Esophagus muscularis mucosa (tissue), 4 donors: ENCODE measurements around the gene IL21. TPM values are rescaled to one million over a fixed set of nuclear protein-coding genes. Genes with fewer than 3 reads are reported as not detected.
A peak's percentile ranks its signal among the peaks of the same experiment; 100 is the strongest.

Experiments used
- DNase-seq: peaks from one replicate; pipeline ENCODE4 v3.0.0-alpha.2; 2017; ENCODE audit errors: extremely low spot score
- H3K27ac ChIP-seq, 4 donors: fragments of 200-600 bp; sonication (generic); replicated peaks in 1 of 4; 1 replicate in 3 of 4; 2 replicates in 1 of 4; pipeline ENCODE4 v1.5.1; 2016 to 2019; ENCODE audit warnings: mild to moderate bottlenecking in 1 of 4
- H3K27me3 ChIP-seq, 4 donors: fragments of 200-600 bp; sonication (generic); one replicate each; pipeline versions ENCODE4 v1.5.1 to v1.6.0; 2016 to 2019
- H3K36me3 ChIP-seq, 4 donors: fragments of 200-600 bp; sonication (generic); one replicate each; pipeline ENCODE4 v1.5.1; 2016 to 2019
- H3K4me1 ChIP-seq, 4 donors: fragments of 200-600 bp; sonication (generic); one replicate each; pipeline ENCODE4 v1.5.1; 2016 to 2019
- H3K4me3 ChIP-seq, 4 donors: fragments of 200-600 bp; sonication (generic); 1 replicate in 2 of 4; 2 replicates in 2 of 4; pipeline ENCODE4 v1.5.1; 2016 to 2019; ENCODE audit warnings: mild to moderate bottlenecking in 4 of 4, moderate library complexity in 1 of 4
- H3K9me3 ChIP-seq, 4 donors: fragments of 200-600 bp; sonication (generic); 1 replicate in 3 of 4; 2 replicates in 1 of 4; pipeline ENCODE4 v1.5.1; 2016 to 2019
- CTCF ChIP-seq, 3 experiments: fragments of 200-600 bp in 2 of 3; fragments of 450-650 bp in 1 of 3; sonication (generic) in 2 of 3; IDR thresholded peaks; one replicate each; pipeline ENCODE4 v1.5.1; 2017 to 2019; ENCODE audit warnings: antibody characterized with exemption in 3 of 3, mild to moderate bottlenecking in 2 of 3, moderate library complexity in 1 of 3
- EP300 ChIP-seq: sonication (generic); formaldehyde crosslinking; IDR thresholded peaks from one replicate; pipeline ENCODE4 v1.6.1; 2017; ENCODE audit warnings: antibody characterized with exemption
- POLR2A ChIP-seq: fragments of 450-650 bp; IDR thresholded peaks from one replicate; pipeline ENCODE4 v1.6.1; 2017; ENCODE audit warnings: antibody characterized with exemption, moderate library complexity, mild to moderate bottlenecking, low read depth
- POLR2AphosphoS5 ChIP-seq, 2 donors: sonication (generic); formaldehyde crosslinking; IDR thresholded peaks; one replicate each; pipeline ENCODE4 v1.6.1; 2017; ENCODE audit warnings: antibody characterized with exemption in 2 of 2
- WGBS: methylation state at CpG from one replicate; pipeline ENCODE4 v1.1.5; 2018; 5-methylcytosine and 5-hydroxymethylcytosine counted together
- intact Hi-C: fragments of 100-400 bp; cut with DNase I; formaldehyde crosslinking; loops from one replicate; pipeline ENCODE4 v1.15.1; 2023
- total RNA-seq, 4 donors: library from RNA; depleted of rRNA; stranded (reverse); fragments of >200 nt; gene quantifications; one replicate each; pipeline versions ENCODE4 v1.1.0 to v1.2.1, GENCODE V29; 2016

Gene IL21
- total RNA-seq, 4 donors from 2014 or later = not detected

- peaks cover 0 to 8% (median 0%) of the 10 kb centered on the region in 4 donors for H3K9me3 ChIP-seq
- DNase-seq = no peak
- no peak overlapping the region for H3K4me3 ChIP-seq
- H3K4me1 ChIP-seq = no peaks in the 10 kb centered on the region
- no peaks in the 10 kb centered on the region for H3K27me3 ChIP-seq
- TF ChIP-seq POLR2A = no peak
- peak in 2 of 3 experiments; percentile 22 to 46 for TF ChIP-seq CTCF (IDR thresholded peaks at IDR 0.05)
- 81% methylated on average over 1 of the region's 3 CpGs for WGBS
- intact Hi-C loops = no loop called here
- no peaks in the 10 kb centered on the region for H3K36me3 ChIP-seq
- H3K27ac ChIP-seq = no peak overlapping the region
Measured at GRCh38 chr4:122652379-122652778, 31.5 kb upstream of the IL21 start.

GRCh38 chr4:122650148-122650547 is 29.3 kb upstream of the IL21 start:
- H3K36me3 ChIP-seq = no peaks in the 10 kb centered on the region
- TF ChIP-seq CTCF (IDR thresholded peaks at IDR 0.05) (no peak), EP300 (no peak), POLR2AphosphoS5 (IDR thresholded peaks at IDR 0.05) (no peak), POLR2A (no peak)
- 92% methylated on average over 1 of the region's 1 CpG for WGBS
- no peaks in the 10 kb centered on the region for H3K27me3 ChIP-seq
- H3K27ac ChIP-seq = no peak overlapping the region
- H3K4me3 ChIP-seq = no peak overlapping the region
- intact Hi-C loops = no loop called here
- no peak for DNase-seq
- H3K4me1 ChIP-seq = no peaks in the 10 kb centered on the region
- no peaks in the 10 kb centered on the region for H3K9me3 ChIP-seq

- Histone ChIP-seq H3K36me3 (no peaks in the 10 kb centered on the region), H3K4me1 (no peaks in the 10 kb centered on the region), H3K27ac (no peak overlapping the region), H3K4me3 (no peak overlapping the region), H3K27me3 (no peaks in the 10 kb centered on the region), H3K9me3 (no peaks in the 10 kb centered on the region)
- TF ChIP-seq POLR2A = no peak
- no peak for TF ChIP-seq POLR2AphosphoS5 (IDR thresholded peaks at IDR 0.05)
- TF ChIP-seq CTCF (IDR thresholded peaks at IDR 0.05) = no peak
- no peak for TF ChIP-seq EP300
- DNase-seq = no peak
- WGBS = 59% methylated on average over 3 of the region's 3 CpGs
- intact Hi-C loops = no loop called here
Measured at GRCh38 chr4:122647656-122648055, 26.8 kb upstream of the IL21 start.

GRCh38 chr4:122643257-122643656 is 22.4 kb upstream of the IL21 start:
- H3K4me3 ChIP-seq = no peak overlapping the region
- intact Hi-C loops = no loop called here
- TF ChIP-seq EP300 (no peak), CTCF (IDR thresholded peaks at IDR 0.05) (no peak), POLR2AphosphoS5 (IDR thresholded peaks at IDR 0.05) (no peak)

GRCh38 chr4:122639181-122639580 is 18.3 kb upstream of the IL21 start:
- TF ChIP-seq POLR2AphosphoS5 (IDR thresholded peaks at IDR 0.05) (no peak), POLR2A (no peak), CTCF (IDR thresholded peaks at IDR 0.05) (no peak), EP300 (no peak)
- H3K4me3 ChIP-seq = no peak overlapping the region
- no peaks in the 10 kb centered on the region for H3K27me3 ChIP-seq
- H3K27ac ChIP-seq = no peak overlapping the region
- no peaks in the 10 kb centered on the region for H3K36me3 ChIP-seq
- no peaks in the 10 kb centered on the region for H3K4me1 ChIP-seq
- intact Hi-C loops = no loop called here
- no peaks in the 10 kb centered on the region for H3K9me3 ChIP-seq
- DNase-seq = no peak
- WGBS = 75% methylated on average over 3 of the region's 3 CpGs

More at GRCh38 chr4:122643257-122643656, 22.4 kb upstream of the IL21 start:
- Histone ChIP-seq H3K4me1 (no peaks in the 10 kb centered on the region), H3K36me3 (no peaks in the 10 kb centered on the region), H3K27ac (no peak overlapping the region), H3K27me3 (no peaks in the 10 kb centered on the region), H3K9me3 (no peaks in the 10 kb centered on the region)
- 92% methylated on average over 2 of the region's 2 CpGs for WGBS
- no peak for DNase-seq
